Cardiac septum (tissue), 1 donor: Measurements from ENCODE around the gene TUFT1. TPM values are rescaled to one million over a fixed set of nuclear protein-coding genes. Genes with fewer than 3 reads are reported as not detected.

Source experiments
- DNase-seq: peaks from one replicate; pipeline ENCODE4 v3.0.0-alpha.2; 2020; ENCODE audit warnings: low spot score
- intact Hi-C: fragments of 100-400 bp; cut with DNase I; formaldehyde crosslinking; loops from one replicate; pipeline ENCODE4 v1.14.0; 2022
- long read RNA-seq: library from polyadenylated mRNA; unstranded; transcript quantifications from one replicate; pipeline ENCODE4 v2.0.0, GENCODE V29; 2021
- total RNA-seq: library from RNA; stranded (reverse); fragmentation: NEBNext Ultra II Directional; extraction: Animal tissue kit (Norgen Biotek cat#: 25700); gene quantifications from one replicate; pipeline ENCODE4 v1.2.1, GENCODE V29; 2021
- donor health status: DM: no; HTN: no; CAD: no.

The TUFT1 gene, protein sequence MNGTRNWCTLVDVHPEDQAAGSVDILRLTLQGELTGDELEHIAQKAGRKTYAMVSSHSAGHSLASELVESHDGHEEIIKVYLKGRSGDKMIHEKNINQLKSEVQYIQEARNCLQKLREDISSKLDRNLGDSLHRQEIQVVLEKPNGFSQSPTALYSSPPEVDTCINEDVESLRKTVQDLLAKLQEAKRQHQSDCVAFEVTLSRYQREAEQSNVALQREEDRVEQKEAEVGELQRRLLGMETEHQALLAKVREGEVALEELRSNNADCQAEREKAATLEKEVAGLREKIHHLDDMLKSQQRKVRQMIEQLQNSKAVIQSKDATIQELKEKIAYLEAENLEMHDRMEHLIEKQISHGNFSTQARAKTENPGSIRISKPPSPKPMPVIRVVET
- total RNA-seq: 4.3 TPM
- long read RNA-seq, partial matches to known transcripts: 1 of 7 reads
- long read RNA-seq, other reads (novel, unspliced or antisense): 0 of 7 reads

- intact Hi-C loops: no loop called here
- DNase-seq: peak; percentile 95
Measured at GRCh38 chr1:151540021-151540981, at the start of gene TUFT1. TSS of gene TUFT1 (plus strand) at chr1:151540309. CDS start at chr1:151540367, 58 bp downstream.

DNA sequence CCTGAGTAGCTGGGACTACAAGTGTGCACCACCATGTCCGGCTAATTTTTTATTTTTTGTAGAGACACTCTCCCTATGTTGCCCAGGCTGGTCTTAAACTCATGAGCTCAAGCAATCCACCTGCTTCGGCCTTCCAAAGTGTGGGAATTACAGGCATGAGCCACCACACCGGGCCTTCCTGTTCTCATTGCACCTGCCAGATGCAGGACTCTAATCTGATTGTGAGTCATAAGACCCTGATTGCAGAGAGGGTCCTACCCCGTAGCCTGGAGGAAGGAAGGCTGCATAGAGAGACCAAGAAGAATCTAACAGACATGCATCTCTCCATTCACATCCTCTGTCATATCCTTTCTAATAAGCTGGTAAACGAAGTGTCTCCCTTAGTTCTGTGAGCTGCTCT lies 48.5 kb upstream of the TUFT1 start:
- intact Hi-C loops: no loop called here
- DNase-seq: no peak

GRCh38 chr1:151492120-151492519 lies 48.0 kb upstream of the TUFT1 start:
- intact Hi-C loops: no loop called here
- DNase-seq: no peak

DNA sequence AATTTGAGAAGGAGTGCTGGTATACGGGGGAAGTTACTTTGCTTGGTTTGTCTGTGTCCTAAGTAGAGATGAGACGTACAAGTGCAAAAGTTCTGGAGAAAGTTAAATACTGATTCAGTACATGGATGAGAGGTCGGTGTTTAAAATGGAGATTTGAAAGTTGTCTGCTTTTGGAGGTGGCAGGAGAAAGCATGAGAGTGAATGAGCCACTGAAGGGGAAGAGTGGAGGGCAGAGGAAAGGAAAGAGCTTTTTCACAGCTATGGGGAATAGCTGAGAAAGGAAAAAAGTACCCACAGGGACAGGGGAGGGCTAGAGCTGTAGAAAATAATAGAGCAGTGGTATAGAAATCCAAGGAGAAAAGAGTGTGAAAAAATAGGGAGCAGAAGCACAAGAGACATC lies 47.1 kb upstream of the TUFT1 start:
- DNase-seq: no peak
- intact Hi-C loops: no loop called here

DNA sequence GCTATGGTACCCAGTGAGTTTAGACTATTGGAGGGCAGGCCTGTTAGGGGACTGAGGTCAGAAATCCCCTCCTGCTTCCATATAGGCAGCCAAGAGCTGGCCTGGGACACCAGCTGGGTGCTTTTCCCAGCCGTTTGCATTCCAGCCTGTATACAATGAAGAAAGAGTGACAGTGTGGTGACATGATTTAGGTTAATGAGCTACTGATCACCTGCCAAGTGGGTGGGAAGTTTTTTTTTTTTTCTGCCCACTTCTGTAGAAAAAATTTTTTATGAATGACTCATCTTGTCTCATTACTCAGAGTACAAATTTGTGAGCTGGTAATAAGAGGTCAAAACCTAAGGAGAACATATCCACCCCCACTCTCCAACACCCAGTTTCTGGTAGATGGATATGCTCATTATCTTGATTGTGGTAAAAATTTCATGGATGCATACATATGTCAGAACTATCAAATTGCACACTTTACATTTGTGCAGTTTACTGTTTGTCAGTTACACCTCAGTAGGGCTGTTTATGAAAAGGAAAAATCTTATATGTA lies 45.3 kb upstream of the TUFT1 start:
- intact Hi-C loops: no loop called here
- DNase-seq: no peak

GRCh38 chr1:151495316-151495715 lies 44.8 kb upstream of the TUFT1 start:
- no peak for DNase-seq
- intact Hi-C loops: no loop called here

DNA sequence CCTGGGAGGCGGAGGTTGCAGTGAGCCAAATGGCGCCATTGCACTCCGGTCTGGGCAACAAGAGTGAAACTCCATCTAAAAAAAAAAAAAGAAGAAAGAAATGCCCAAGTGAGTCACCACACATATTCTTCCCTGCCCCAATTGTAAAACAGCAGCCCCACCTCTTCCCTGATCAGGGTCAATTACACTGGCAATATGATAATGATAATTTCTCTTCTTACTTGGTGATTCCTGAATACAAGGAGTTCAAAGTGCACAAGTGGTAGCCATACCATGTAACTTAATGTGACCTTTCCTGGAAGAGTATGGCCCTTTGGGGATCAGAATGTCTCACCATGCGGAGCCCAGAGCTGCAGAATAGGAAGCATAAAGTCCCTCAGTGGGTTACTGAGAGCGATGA lies 40.7 kb upstream of the TUFT1 start:
- no peak for DNase-seq
- intact Hi-C loops: no loop called here

DNA sequence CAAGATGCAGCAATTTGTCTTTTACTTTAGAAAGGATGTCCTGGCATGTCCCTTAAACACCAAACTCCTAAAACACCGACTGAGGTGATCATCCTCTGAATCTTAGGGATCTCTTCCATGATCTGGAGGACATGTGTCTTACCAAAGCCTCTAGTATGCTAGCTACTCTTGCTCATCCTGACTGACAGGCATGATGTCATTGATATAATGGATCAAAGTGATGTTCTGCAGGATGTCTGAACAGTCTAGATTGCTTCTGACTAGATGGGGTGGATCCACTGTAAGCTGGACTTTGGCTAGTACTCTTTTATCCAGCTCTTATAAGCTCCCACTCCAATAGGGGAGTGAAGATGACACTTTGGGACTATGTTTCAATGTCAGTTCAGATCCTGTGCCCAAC lies 40.2 kb upstream of the TUFT1 start:
- intact Hi-C loops: no loop called here
- no peak for DNase-seq

- intact Hi-C loops: no loop called here
- DNase-seq: no peak
Measured at GRCh38 chr1:151501474-151501873, 38.6 kb upstream of the TUFT1 start.

DNA sequence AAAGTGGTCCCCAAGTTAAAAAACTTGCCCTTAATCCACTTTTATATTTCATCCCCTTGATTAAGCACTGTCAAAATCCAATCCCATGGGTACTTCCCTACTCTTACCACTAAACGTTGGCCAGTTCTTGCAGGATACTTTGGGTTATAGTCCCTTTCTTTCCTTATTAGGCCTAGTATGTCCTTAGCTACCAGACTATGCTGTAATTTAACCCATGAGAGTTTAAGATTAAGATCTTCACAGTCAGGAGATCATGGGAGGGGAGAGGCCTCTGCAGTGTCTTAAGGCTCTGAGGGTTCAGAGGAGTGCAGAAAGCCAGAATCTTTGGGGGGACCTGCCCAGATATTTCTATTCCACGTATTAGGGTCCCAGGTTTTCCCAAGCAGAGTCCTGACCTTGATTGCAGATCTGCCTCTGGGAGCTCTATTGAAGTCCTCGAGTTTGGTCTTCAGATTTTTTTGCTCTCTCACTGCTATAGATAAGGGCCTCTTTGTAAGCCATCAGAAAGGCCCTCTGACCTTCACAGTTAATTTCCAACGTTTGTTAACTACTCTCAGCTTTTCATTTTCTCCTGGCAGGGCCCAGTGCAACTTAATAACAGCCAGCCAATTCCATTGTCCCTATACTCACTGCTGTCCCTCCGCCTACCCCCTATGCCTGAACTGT lies 37.9 kb upstream of the TUFT1 start:
- intact Hi-C loops: no loop called here
- no peak for DNase-seq

GRCh38 chr1:151502859-151503780 lies 37.0 kb upstream of the TUFT1 start:
- no peak for DNase-seq
- intact Hi-C loops: no loop called here

DNA sequence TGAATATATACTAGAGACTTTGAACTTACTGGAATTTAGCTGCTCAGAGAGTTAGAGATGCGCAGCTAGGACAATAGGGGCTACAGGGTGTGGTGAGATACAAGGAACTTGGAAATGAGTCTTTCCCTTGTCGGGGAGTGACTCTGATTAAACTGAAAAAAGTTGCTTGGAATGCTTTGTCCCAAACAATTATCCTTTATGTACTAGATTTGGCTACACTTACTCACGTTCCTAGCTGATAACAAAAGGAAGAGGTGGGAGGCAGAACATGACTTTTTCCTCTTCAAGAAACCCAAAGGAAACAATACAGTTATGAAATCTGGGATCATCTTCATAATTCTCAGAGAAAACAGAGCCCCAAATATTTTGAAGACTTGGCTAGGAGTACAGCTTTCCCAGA lies 35.9 kb upstream of the TUFT1 start:
- DNase-seq: no peak
- intact Hi-C loops: no loop called here

- DNase-seq: no peak
- intact Hi-C loops: no loop called here
Measured at GRCh38 chr1:151504759-151505158, 35.4 kb upstream of the TUFT1 start.

- intact Hi-C loops: no loop called here
- DNase-seq: no peak
Measured at GRCh38 chr1:151508833-151509232, 31.3 kb upstream of the TUFT1 start.

GRCh38 chr1:151509350-151510019 lies 30.6 kb upstream of the TUFT1 start:
- DNase-seq: no peak
- intact Hi-C loops: no loop called here

GRCh38 chr1:151510020-151510405 lies 30.1 kb upstream of the TUFT1 start:
- intact Hi-C loops: no loop called here
- DNase-seq: no peak

DNA sequence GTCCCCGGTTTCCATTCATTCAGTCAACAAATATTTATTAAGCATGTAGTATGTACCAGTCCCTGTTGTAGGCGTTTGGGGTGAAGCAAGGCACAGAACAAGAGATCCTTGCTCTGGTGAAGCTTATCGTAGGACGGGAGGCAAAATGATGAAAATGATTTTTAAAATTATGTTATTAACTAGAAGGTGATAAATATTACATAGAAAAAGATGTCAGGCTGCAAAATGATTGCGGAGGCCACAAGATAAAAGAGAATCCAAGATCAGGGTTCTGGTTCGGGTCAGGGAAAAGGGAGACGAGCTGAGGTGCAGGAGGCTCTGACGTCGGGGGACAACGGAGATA lies 29.5 kb upstream of the TUFT1 start:
- DNase-seq: no peak
- intact Hi-C loops: no loop called here

- intact Hi-C loops: no loop called here
- peak; percentile 88 for DNase-seq
Measured at GRCh38 chr1:151510957-151511635, 29.0 kb upstream of the TUFT1 start, which contains the start of gene CGN. TSS of gene CGN (plus strand) at chr1:151511387. CDS start at chr1:151518520, 7,133 bp downstream.
